NB4 (cell line): Measurements from ENCODE around the gene ATP2B3.

Experiments used
- DNase-seq: peaks from one replicate; pipeline ENCODE4 v3.0.0; 2010; ENCODE audit warnings: low read depth
- H3K4me3 ChIP-seq: one replicate; pipeline ENCODE4 v1.5.1; 2011; ENCODE audit warnings: mild to moderate bottlenecking, low read depth, low read length, moderate library complexity
- CTCF ChIP-seq: IDR thresholded peaks from one replicate; pipeline ENCODE4 v1.5.1; 2012; ENCODE audit warnings: low read depth, low read length
- MYC ChIP-seq: IDR thresholded peaks from 2 replicates; pipeline ENCODE4 v1.6.1; 2011; ENCODE audit warnings: low read depth, low read length
- POLR2A ChIP-seq: IDR thresholded peaks from 2 replicates; pipeline ENCODE4 v1.6.1; 2011; ENCODE audit warnings: mild to moderate bottlenecking; ENCODE audit not compliant: insufficient read length; ENCODE audit errors: extremely low read depth
- TF ChIP-seq, protein P1 (sequence below): IDR thresholded peaks from 2 replicates; pipeline ENCODE4 v1.6.1; 2011; ENCODE audit warnings: low read depth, low read length

Gene ATP2B3

DNA sequence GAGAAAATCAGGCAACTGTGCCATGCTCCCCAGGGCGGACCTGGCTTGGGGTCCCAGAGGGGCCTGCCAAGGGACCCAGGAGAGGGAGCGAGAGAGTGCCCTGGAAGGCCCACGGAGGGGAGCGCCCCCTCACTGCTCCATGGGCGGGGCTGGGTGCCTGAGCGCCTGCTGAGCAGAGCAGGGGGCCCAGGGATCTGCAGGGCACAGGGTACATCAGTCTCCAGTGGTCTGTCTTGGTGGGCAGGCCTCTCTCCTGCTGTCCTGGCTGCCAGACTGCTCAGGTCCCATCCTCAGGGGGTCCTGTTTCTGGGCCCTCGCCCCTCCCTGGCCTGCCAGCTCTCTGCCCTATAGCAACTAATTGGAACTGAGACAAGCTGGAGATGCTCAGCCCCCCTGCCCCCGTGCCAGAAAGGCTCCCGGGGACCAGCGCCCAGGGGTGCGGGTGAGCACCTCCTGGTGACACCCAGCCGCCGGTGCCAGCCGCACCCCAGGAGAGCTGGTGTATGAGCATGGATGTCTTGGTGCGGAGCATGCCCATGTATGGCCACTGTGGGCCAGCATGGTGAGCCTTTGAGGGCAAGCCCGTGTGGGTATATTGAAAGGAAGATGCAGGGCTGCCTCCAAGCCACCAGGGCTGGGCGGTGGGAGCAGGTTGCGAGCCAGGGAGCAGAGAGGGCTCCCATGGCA lies 21.4 kb upstream of the ATP2B3 start:
- no peak for DNase-seq
- H3K4me3 ChIP-seq, result no peak overlapping the region
- TF ChIP-seq, protein P1, sequence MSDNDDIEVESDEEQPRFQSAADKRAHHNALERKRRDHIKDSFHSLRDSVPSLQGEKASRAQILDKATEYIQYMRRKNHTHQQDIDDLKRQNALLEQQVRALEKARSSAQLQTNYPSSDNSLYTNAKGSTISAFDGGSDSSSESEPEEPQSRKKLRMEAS, result no peak
- TF ChIP-seq CTCF, result no peak
- TF ChIP-seq MYC, result no peak
- no peak for TF ChIP-seq POLR2A

DNA sequence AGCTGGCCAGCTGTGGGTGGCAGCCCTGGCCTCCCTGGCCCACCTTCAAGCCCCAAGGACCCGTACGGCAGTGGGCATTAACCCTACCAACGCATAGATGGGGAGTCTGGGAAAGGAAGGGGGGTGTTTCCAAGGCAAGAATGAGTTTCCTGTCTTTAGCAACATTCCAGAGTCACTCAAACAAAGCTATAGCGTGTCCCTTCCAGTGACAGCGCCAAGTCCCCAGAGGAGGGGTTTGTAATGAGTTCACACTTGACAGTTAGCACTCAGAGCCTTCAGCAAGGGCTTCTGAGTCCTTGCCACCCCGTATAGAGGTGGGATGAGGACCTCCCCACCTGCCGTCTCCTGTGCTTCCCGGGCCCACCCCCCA lies 20.9 kb upstream of the ATP2B3 start:
- H3K4me3 ChIP-seq, result no peak overlapping the region
- no peak for TF ChIP-seq CTCF
- no peak for TF ChIP-seq MYC
- no peak for DNase-seq

GRCh38 chrX:153498453-153498852 lies 19.0 kb upstream of the ATP2B3 start:
- TF ChIP-seq POLR2A (no peak), CTCF (no peak), MYC (no peak)
- TF ChIP-seq, protein P1, result no peak
- no peak for DNase-seq
- no peak overlapping the region for H3K4me3 ChIP-seq

DNA sequence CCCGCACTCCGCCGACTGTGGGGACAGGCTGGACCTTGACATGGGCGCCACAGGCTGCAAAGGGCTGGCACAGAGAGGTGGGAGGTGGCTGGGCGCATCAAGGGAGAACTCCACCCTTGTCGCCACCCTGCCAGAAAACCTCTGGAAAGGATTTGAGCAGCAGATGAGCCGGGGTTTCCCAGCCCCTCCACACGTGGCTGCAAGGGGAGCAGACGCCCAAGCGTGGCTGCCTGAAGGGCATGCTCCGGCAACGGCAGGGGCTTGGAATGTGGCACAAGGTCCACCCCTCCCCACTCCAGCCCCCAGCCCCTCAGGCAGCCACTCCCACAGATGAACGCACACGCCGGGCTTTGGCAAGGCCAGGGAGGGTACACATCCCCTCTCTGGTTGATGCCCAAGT lies 18.1 kb upstream of the ATP2B3 start:
- TF ChIP-seq CTCF (no peak), MYC (no peak), POLR2A (no peak)
- TF ChIP-seq, protein P1, result no peak
- no peak overlapping the region for H3K4me3 ChIP-seq
- DNase-seq, result no peak

DNA sequence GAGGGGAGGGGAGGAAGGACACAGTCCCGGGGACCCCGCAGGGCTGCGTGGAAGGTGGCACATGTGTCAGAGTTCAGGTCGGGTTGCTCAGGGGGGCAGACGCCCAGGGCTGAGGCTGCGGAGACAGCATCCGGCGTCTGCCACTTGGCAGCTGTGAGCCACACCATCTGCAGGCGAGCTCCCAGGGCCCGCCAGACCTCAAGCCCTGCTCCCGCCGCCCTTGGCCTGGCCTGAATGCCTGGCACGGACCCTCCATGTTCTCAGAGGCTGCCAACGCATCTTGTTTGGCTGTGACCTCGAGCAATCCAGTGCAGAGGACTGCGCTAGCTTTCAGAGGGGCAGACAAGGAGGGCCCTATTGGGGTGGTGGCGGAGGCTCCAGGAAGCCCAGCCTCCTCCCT lies 17.6 kb upstream of the ATP2B3 start:
- DNase-seq, result no peak
- TF ChIP-seq MYC (no peak), POLR2A (no peak), CTCF (no peak)
- TF ChIP-seq, protein P1, result no peak
- no peak overlapping the region for H3K4me3 ChIP-seq
